Measurements from ENCODE around the gene PPP4R1.

PPP4R1 gene

DNA sequence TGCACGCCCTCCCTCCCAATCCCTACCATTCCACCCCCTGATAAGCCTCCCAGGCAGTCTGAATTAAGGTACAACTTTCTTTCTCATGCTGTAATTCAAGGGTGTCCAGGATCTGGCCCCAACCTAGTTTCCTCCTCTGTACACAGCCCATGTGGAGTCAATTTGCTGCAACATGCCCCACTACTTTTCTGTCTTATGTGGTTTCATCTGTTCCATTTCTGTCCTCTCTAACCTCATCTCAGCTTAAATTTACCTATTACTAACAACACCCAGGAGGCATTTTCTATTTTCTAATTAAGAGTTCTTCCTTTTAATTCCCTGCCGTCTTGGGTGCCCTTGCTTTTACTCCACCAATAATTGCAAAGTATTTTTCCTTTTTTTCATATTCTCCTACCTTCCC, 10.0 kb downstream of the PPP4R1 start:
- no peak overlapping the region for H3K4me3 ChIP-seq
- peaks cover 0 to 5% (median 0%) of the 10 kb centered on the region in 3 donors for H3K36me3 ChIP-seq
- H3K27me3 ChIP-seq: no peaks in the 10 kb centered on the region
- H3K9me3 ChIP-seq: peaks cover 0 to 16% (median 13%) of the 10 kb centered on the region in 3 donors
- DNase-seq: no peak
- intact Hi-C loops (cut with DNase I; ENCODE audit: low total_unique reads): no loop called here
- TF ChIP-seq, protein P1, sequence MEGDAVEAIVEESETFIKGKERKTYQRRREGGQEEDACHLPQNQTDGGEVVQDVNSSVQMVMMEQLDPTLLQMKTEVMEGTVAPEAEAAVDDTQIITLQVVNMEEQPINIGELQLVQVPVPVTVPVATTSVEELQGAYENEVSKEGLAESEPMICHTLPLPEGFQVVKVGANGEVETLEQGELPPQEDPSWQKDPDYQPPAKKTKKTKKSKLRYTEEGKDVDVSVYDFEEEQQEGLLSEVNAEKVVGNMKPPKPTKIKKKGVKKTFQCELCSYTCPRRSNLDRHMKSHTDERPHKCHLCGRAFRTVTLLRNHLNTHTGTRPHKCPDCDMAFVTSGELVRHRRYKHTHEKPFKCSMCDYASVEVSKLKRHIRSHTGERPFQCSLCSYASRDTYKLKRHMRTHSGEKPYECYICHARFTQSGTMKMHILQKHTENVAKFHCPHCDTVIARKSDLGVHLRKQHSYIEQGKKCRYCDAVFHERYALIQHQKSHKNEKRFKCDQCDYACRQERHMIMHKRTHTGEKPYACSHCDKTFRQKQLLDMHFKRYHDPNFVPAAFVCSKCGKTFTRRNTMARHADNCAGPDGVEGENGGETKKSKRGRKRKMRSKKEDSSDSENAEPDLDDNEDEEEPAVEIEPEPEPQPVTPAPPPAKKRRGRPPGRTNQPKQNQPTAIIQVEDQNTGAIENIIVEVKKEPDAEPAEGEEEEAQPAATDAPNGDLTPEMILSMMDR (IDR thresholded peaks at IDR 0.05): no peak
- H3K4me1 ChIP-seq: peaks cover 0 to 17% (median 10%) of the 10 kb centered on the region in 4 donors
- no peak overlapping the region for H3K27ac ChIP-seq

DNA sequence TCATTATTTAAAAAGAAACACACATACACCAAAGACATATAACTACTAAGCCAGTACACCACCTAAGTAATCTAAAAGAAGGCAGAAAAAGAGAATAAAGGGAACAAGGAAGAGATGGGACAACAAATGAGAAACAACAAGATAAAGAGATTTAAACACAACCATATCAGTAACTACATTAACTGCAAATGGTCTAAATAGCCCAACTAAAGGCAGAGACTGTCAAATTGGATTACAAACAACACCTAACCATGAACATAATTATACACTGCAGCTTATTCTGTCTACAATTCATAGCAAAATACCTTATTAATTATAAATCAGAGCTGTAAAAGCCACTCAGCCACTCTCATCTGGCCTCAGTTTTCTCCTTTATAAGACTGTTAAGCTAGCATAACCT, 15.0 kb downstream of the PPP4R1 start:
- intact Hi-C loops (cut with DNase I; ENCODE audit: low total_unique reads): no loop called here
- TF ChIP-seq, protein P1 (IDR thresholded peaks at IDR 0.05): no peak
- Histone ChIP-seq H3K9me3 (peaks cover 0 to 20% (median 18%) of the 10 kb centered on the region in 3 donors), H3K4me1 (peaks cover 0 to 22% (median 15%) of the 10 kb centered on the region in 4 donors), H3K4me3 (no peak overlapping the region), H3K36me3 (peaks cover 0 to 5% (median 0%) of the 10 kb centered on the region in 3 donors), H3K27me3 (no peaks in the 10 kb centered on the region), H3K27ac (no peak overlapping the region)
- no peak for DNase-seq

GRCh38 chr18:9597609-9598008, 16.8 kb downstream of the PPP4R1 start:
- intact Hi-C loops (cut with DNase I; ENCODE audit: low total_unique reads): no loop called here
- TF ChIP-seq, protein P1 (IDR thresholded peaks at IDR 0.05): no peak
- DNase-seq: no peak
- no peak overlapping the region for H3K27ac ChIP-seq
- no peak overlapping the region for H3K4me3 ChIP-seq
- peaks cover 0 to 5% (median 0%) of the 10 kb centered on the region in 3 donors for H3K36me3 ChIP-seq
- peaks cover 0 to 30% (median 15%) of the 10 kb centered on the region in 4 donors for H3K4me1 ChIP-seq
- H3K27me3 ChIP-seq: no peaks in the 10 kb centered on the region
- H3K9me3 ChIP-seq: peaks cover 0 to 20% (median 18%) of the 10 kb centered on the region in 3 donors

GRCh38 chr18:9596843-9597526, 17.4 kb downstream of the PPP4R1 start:
- TF ChIP-seq, protein P1 (IDR thresholded peaks at IDR 0.05): no peak
- H3K4me3 ChIP-seq: no peak overlapping the region
- no peak for DNase-seq
- no peak overlapping the region for H3K27ac ChIP-seq
- intact Hi-C loops (cut with DNase I; ENCODE audit: low total_unique reads): no loop called here
- H3K4me1 ChIP-seq: peaks cover 0 to 30% (median 15%) of the 10 kb centered on the region in 4 donors
- peaks cover 0 to 5% (median 0%) of the 10 kb centered on the region in 3 donors for H3K36me3 ChIP-seq
- H3K9me3 ChIP-seq: peaks cover 0 to 20% (median 18%) of the 10 kb centered on the region in 3 donors
- no peaks in the 10 kb centered on the region for H3K27me3 ChIP-seq

- no peak for DNase-seq
- intact Hi-C loops (cut with DNase I; ENCODE audit: low total_unique reads): no loop called here
- no peak overlapping the region for H3K27ac ChIP-seq
Measured at GRCh38 chr18:9596226-9596625, 18.1 kb downstream of the PPP4R1 start.

More at GRCh38 chr18:9596226-9596625, 18.1 kb downstream of the PPP4R1 start:
- peaks cover 0 to 5% (median 0%) of the 10 kb centered on the region in 3 donors for H3K36me3 ChIP-seq
- no peaks in the 10 kb centered on the region for H3K27me3 ChIP-seq
- H3K4me3 ChIP-seq: no peak overlapping the region
- H3K9me3 ChIP-seq: peaks cover 0 to 20% (median 18%) of the 10 kb centered on the region in 3 donors
- peaks cover 0 to 30% (median 15%) of the 10 kb centered on the region in 4 donors for H3K4me1 ChIP-seq
- TF ChIP-seq, protein P1 (IDR thresholded peaks at IDR 0.05): no peak

Data from tibial artery (tissue), 4 donors.